Liver (tissue), 9 donors: Measurements from ENCODE around the gene SLC27A5. TPM values are rescaled to one million over a fixed set of nuclear protein-coding genes. Genes with fewer than 3 reads are reported as not detected.

Source experiments
- DNase-seq: peaks from one replicate; pipeline ENCODE4 v3.0.0-alpha.2; 2017; ENCODE audit warnings: low spot score
- H3K27ac ChIP-seq, 2 donors: one replicate each; pipeline ENCODE4 v1.7.0; 2013; ENCODE audit warnings: inconsistent platforms in 2 of 2, low read length in 2 of 2, control low read depth in 1 of 2, low read depth in 1 of 2, mild to moderate bottlenecking in 1 of 2
- H3K27me3 ChIP-seq, 4 donors: one replicate each; pipeline versions ENCODE4 v1.6.1 to v1.7.0; 2013; ENCODE audit warnings: low read length in 3 of 4, inconsistent platforms in 1 of 4, mild to moderate bottlenecking in 1 of 4, moderate library complexity in 1 of 4; ENCODE audit not compliant: control insufficient read depth in 4 of 4, insufficient read depth in 4 of 4
- H3K36me3 ChIP-seq, 4 donors: one replicate each; pipeline versions ENCODE4 v1.6.1 to v1.7.0; 2013; ENCODE audit warnings: low read length in 3 of 4, mild to moderate bottlenecking in 3 of 4, low read depth in 1 of 4, moderate library complexity in 1 of 4; ENCODE audit not compliant: control insufficient read depth in 4 of 4, insufficient read depth in 3 of 4
- H3K4me1 ChIP-seq, 4 donors: one replicate each; pipeline versions ENCODE4 v1.6.1 to v1.7.0; 2013; ENCODE audit warnings: low read length in 3 of 4, mild to moderate bottlenecking in 3 of 4, moderate library complexity in 1 of 4; ENCODE audit not compliant: control insufficient read depth in 4 of 4, insufficient read depth in 4 of 4
- H3K4me3 ChIP-seq, 3 donors: one replicate each; pipeline versions ENCODE4 v1.6.1 to v1.7.0; 2013; ENCODE audit warnings: low read length in 3 of 3, control low read depth in 1 of 3, low read depth in 1 of 3, mild to moderate bottlenecking in 1 of 3
- H3K9ac ChIP-seq, 2 donors: one replicate each; pipeline ENCODE4 v1.7.0; 2013; ENCODE audit warnings: low read length in 2 of 2, mild to moderate bottlenecking in 2 of 2, moderate library complexity in 2 of 2, control low read depth in 1 of 2, low read depth in 1 of 2
- H3K9me3 ChIP-seq, 4 donors: one replicate each; pipeline versions ENCODE4 v1.6.1 to v1.7.0; 2013; ENCODE audit warnings: low read length in 3 of 4; ENCODE audit not compliant: control insufficient read depth in 4 of 4
- ATF3 ChIP-seq: IDR thresholded peaks from 2 replicates; pipeline ENCODE4 v1.6.1; 2016; ENCODE audit warnings: antibody characterized with exemption
- CTCF ChIP-seq: fragments of 150-350 bp; IDR thresholded peaks from 2 replicates; pipeline ENCODE4 v1.5.1; 2017; ENCODE audit warnings: improper control_type of control experiment, low read depth, low read length; ENCODE audit not compliant: missing input control
- FOXA1 ChIP-seq: IDR thresholded peaks from 2 replicates; pipeline ENCODE4 v1.6.1; 2016; ENCODE audit warnings: antibody characterized with exemption
- FOXA2 ChIP-seq: IDR thresholded peaks from 2 replicates; pipeline ENCODE4 v1.6.1; 2016; ENCODE audit warnings: antibody characterized with exemption
- GABPA ChIP-seq, 2 donors: IDR thresholded peaks in 1 of 2; conservative IDR thresholded peaks in 1 of 2; 2 replicates each; pipeline ENCODE4 v1.6.1; 2016; ENCODE audit warnings: antibody characterized with exemption in 2 of 2, mild to moderate bottlenecking in 1 of 2, moderate library complexity in 1 of 2
- HNF4A ChIP-seq, 2 donors: conservative IDR thresholded peaks; 2 replicates each; pipeline ENCODE4 v1.6.1; 2016; ENCODE audit warnings: antibody characterized with exemption in 2 of 2, mild to moderate bottlenecking in 2 of 2
- HNF4G ChIP-seq: IDR thresholded peaks from 2 replicates; pipeline ENCODE4 v1.6.1; 2016; ENCODE audit warnings: antibody characterized with exemption
- JUND ChIP-seq, 2 donors: IDR thresholded peaks; 2 replicates each; pipeline ENCODE4 v1.6.1; 2016; ENCODE audit warnings: antibody characterized with exemption in 2 of 2
- RAD21 ChIP-seq, 2 donors: IDR thresholded peaks; 2 replicates each; pipeline ENCODE4 v1.6.1; 2016; ENCODE audit warnings: antibody characterized with exemption in 2 of 2, mild to moderate bottlenecking in 2 of 2
- REST ChIP-seq: IDR thresholded peaks from 2 replicates; pipeline ENCODE4 v1.6.1; 2016; ENCODE audit warnings: antibody characterized with exemption, mild to moderate bottlenecking
- RXRA ChIP-seq, 2 donors: IDR thresholded peaks; 2 replicates each; pipeline ENCODE4 v1.6.1; 2017 to 2018; ENCODE audit warnings: antibody characterized with exemption in 2 of 2, mild to moderate bottlenecking in 1 of 2
- SP1 ChIP-seq: IDR thresholded peaks from 2 replicates; pipeline ENCODE4 v1.6.1; 2018; ENCODE audit warnings: antibody characterized with exemption, mild to moderate bottlenecking
- TAF1 ChIP-seq: conservative IDR thresholded peaks from 2 replicates; pipeline ENCODE4 v1.6.1; 2016; ENCODE audit warnings: antibody characterized with exemption, mild to moderate bottlenecking
- YY1 ChIP-seq: IDR thresholded peaks from 2 replicates; pipeline ENCODE4 v1.6.1; 2016; ENCODE audit warnings: antibody characterized with exemption, mild to moderate bottlenecking
- ZBTB33 ChIP-seq: IDR thresholded peaks from 2 replicates; pipeline ENCODE4 v1.6.1; 2016; ENCODE audit warnings: antibody characterized with exemption
- WGBS: extraction: QIAGEN DNeasy Blood & Tissue Kit; methylation state at CpG from one replicate; pipeline ENCODE4 v1.1.7; 2013; 5-methylcytosine and 5-hydroxymethylcytosine counted together
- polyA plus RNA-seq, 2 donors: library from polyadenylated mRNA; stranded (reverse) in 1 of 2; unstranded in 1 of 2; fragments of 200-250 nt in 1 of 2; fragments of >200 nt in 1 of 2; fragmentation: Nextera tagmentation in 1 of 2; extraction: Ambion mirVana in 1 of 2; gene quantifications; one replicate each; pipeline versions ENCODE4 v1.2.1 to v1.2.3, GENCODE V29; 2013 to 2015
- total RNA-seq, 2 donors: library from RNA; depleted of rRNA; stranded (reverse); fragments of >200 nt; gene quantifications; one replicate each; pipeline ENCODE4 v1.2.3, GENCODE V29; 2014
- donor health status: healthy.
- donor health status: healthy.
- donor health status: healthy.
- donor health status: healthy.
- donor health status: healthy.

Gene SLC27A5
- total and polyA plus RNA-seq, 4 donors = 31.9 to 395 (median 321) TPM

- Histone ChIP-seq H3K4me3 (peak overlapping the region in 2 of 3 donors; percentile 42 to 45), H3K27ac (no peak overlapping the region), H3K9me3 (no peaks in the 10 kb centered on the region), H3K9ac (no peak overlapping the region), H3K36me3 (peaks cover 0 to 9% (median 3%) of the 10 kb centered on the region in 4 donors), H3K4me1 (peaks cover 16 to 76% (median 49%) of the 10 kb centered on the region in 4 donors), H3K27me3 (no peaks in the 10 kb centered on the region)
- DNase-seq = no peak
- no peak for TF ChIP-seq FOXA2
- TF ChIP-seq YY1 = no peak
- no peak for TF ChIP-seq HNF4G
- no peak for TF ChIP-seq ZBTB33
- no peak for TF ChIP-seq ATF3
- no peak for TF ChIP-seq REST
- no peak for TF ChIP-seq HNF4A (conservative IDR thresholded peaks at IDR 0.05)
- no peak for TF ChIP-seq FOXA1
- no peak for TF ChIP-seq GABPA (IDR thresholded peaks at IDR 0.05 in 1 of 2, conservative IDR thresholded peaks at IDR 0.05 in 1 of 2)
- no peak for TF ChIP-seq TAF1
- 71% methylated on average over 3 of the region's 3 CpGs for WGBS
These were observed 2.8 kb upstream of the SLC27A5 start for GRCh38 chr19:58514564-58515022.

- Histone ChIP-seq H3K4me3 (peak overlapping the region; percentile 45 to 65 (median 59)), H3K36me3 (peaks cover 0 to 9% (median 3%) of the 10 kb centered on the region in 4 donors), H3K4me1 (peaks cover 16 to 78% (median 52%) of the 10 kb centered on the region in 4 donors), H3K27ac (peak overlapping the region; percentile 75 to 86), H3K9ac (peak overlapping the region in 1 of 2 donors; percentile 50), H3K27me3 (no peaks in the 10 kb centered on the region), H3K9me3 (no peaks in the 10 kb centered on the region)
- DNase-seq = peak; percentile 94
- WGBS = 6% methylated on average over 66 of the region's 66 CpGs
- TF ChIP-seq JUND (IDR thresholded peaks at IDR 0.05) (no peak), FOXA1 (no peak), SP1 (peak; percentile 33), HNF4A (conservative IDR thresholded peaks at IDR 0.05) (peak in 1 of 2 donors; percentile 5), RXRA (IDR thresholded peaks at IDR 0.05) (peak in 1 of 2 donors; percentile 14), CTCF (peak; percentile 94), RAD21 (IDR thresholded peaks at IDR 0.05) (peak; percentile 64 to 80)
These were observed 2.1 kb upstream of the SLC27A5 start for GRCh38 chr19:58513694-58514563.
